HT-29 (cell line): ENCODE results near the gene EDEM2. TPM values are rescaled to one million over a fixed set of nuclear protein-coding genes. Genes with fewer than 3 reads are reported as not detected.
"Not testable (repeated sequence)": the region's sequence is repeated elsewhere in the genome, so short reads cannot be mapped to it uniquely, and the experiment has no call there.

Experiments used
- DNase-seq: peaks from one replicate; pipeline ENCODE4 v3.0.0-alpha.2; 2015; ENCODE audit warnings: low spot score
- total RNA-seq: library from RNA; depleted of rRNA; stranded (reverse); fragments of >200 nt; shearing (Covaris generic); gene quantifications from 2 replicates; pipeline ENCODE4 v1.2.3, GENCODE V29; 2014

EDEM2 gene
- total RNA-seq, 1 experiment from 2014 or later: 38.0 TPM

- DNase-seq: peak; percentile 41
Measured at GRCh38 chr20:35129647-35130069, 17.5 kb downstream of the EDEM2 start.

DNA sequence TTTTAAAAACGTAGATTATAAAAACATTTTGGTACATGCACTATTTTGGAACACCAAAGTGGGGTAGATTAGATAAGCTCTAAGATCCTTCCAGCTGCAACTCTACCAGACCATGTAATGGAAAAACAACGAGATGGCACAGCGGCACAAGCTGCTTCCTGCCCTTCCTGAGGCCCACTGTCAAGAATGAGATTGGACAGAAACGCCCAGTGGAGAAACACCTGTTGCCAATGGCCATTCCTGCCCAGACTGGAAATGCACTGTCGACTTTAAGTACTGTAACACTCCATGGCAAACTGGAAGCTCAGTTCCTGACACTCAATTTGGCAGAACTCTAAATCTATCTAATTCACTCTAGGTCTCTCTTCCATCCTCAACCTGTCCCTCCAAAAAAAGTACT is 21.4 kb downstream of the EDEM2 start:
- no peak for DNase-seq

DNA sequence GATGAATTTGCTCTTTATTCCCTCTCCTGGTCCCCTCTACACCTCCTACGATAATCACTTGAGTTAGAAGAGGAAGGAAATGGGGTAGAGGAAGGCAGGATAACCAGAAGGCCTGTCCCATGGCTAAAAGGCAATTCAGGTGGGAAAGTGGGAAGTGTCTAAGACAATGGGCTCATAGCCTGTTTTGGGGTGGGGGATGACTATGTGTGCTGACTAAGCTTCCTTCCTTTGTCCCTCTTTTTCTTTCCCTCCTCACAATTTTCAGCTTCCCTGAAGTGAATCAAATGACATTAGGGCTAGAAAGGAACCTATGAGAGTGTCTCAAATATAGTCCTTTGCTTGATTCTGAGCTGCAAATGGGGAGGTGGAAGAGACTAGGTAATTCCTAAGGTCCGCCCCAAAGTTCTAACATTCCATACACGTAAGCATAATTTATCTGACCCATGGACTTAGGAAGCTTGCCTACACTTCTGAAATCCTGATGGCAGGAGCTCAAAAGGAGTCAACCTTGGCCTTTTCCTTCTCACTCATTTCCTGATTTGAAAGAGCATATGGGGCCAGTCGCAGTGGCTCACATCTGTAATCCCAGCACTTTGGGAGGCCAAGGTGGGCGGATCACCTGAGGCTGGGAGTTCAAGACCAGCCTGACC is 24.3 kb downstream of the EDEM2 start:
- no peak for DNase-seq

DNA sequence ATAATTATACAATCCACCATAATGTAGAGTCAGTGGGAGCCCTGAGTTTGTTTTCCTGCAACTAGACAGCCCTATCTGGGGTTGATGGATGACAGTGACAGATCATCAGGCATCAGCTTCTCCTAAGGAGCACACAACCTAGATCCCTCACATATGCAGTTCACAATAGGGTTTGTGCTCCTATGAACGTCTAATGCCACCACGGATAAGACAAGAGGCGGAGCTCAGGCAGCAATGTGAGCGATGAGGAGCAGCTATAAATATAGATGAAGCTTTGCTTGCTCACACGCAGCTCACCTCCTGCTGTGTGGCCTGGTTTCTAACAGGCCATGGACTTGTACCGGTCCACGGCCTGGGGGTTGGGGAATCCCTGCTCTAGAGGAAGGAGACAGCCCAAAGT is 25.9 kb downstream of the EDEM2 start:
- no peak for DNase-seq

- DNase-seq: no peak
Measured at GRCh38 chr20:35120012-35120701, 27.0 kb downstream of the EDEM2 start.

DNA sequence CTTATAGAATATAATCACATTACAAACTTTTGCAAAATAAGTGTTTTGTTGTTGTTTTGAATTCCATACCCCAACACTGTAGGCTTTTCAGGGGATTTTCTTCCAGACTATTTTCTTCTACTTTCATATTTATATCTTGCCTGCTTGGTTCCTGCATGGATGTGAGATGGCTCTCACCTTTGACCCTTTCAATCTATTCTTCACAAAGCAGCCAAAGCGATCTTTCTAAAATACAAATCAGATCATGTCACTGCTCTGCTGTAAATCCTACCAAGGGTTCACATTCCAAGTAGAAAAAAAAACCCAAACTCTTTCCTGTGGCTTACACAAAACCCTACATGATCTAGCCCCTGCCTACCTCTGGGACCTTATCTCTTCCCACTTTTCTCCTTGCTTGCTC is 29.5 kb downstream of the EDEM2 start:
- no peak for DNase-seq

GRCh38 chr20:35117196-35117595 is 29.9 kb downstream of the EDEM2 start:
- DNase-seq: no peak

- no peak for DNase-seq
Measured at GRCh38 chr20:35116258-35116657, 30.9 kb downstream of the EDEM2 start.

GRCh38 chr20:35115606-35116005 is 31.5 kb downstream of the EDEM2 start:
- no peak for DNase-seq

- DNase-seq: not testable (repeated sequence)
Measured at GRCh38 chr20:35112276-35112675, 34.9 kb downstream of the EDEM2 start.

DNA sequence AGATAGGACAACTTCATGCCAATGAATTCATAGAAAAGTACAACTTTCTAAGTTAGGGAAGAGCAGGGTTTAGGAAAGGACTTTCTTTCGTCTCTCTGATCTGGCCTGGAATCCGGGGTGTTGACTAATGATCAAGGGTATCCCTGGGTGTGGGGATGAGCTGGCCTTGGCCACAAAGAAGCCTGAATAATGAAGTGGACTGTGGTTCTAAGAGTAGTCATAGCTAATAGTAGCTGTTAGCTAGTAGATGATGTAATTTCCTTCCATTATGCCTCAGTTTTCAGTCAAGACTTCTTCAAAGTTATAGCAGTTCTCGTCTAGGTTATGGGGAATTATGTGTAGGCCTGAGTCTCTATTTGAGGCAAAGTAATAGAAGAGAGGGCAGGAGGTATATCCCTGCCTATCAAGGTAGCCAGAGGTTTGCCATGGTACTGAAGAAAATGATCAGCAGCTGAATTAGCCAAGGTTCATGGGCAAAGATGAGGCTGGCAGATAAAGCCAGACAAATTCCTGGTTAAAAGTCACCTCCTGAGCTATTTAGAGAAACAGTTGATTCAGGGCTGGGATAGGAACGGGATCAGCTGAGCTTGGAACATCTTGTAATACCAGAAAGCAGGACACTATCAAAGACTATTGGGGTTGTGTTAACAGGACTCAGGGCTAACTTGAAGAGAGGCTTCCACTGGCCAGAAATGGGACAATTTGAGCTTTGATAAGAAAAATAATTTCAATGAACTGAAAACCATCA is 35.8 kb downstream of the EDEM2 start:
- no peak for DNase-seq

- DNase-seq: no peak
Measured at GRCh38 chr20:35108921-35109320, 38.2 kb downstream of the EDEM2 start.

- DNase-seq: no peak
Measured at GRCh38 chr20:35106827-35107380, 40.2 kb downstream of the EDEM2 start.

DNA sequence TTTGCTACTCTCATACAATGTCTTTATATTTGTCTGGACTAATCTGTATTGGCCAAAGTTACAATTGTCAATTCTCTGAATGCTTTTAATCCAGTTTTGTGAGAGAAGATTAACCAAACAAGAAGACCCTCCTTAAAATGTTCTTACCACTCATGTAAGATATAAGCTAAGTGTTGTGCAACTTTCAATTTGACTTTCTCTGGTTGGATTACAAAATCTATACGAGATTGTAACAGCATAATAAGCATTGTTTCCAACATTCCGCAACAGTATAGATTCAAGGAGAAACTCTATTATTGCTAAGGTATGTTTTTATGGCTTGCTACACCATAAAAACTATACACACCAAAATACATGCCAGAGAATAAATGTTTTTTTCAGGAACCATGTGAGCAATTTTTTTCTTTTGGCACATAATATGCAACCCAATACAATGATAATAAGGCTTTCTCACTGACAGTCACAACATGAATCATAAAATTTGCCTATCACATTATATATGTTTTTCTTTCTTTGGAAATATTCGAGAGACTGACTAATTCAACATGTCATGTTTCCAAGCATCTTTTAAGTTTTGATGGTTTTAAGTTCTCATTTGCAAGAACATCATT is 42.3 kb downstream of the EDEM2 start:
- no peak for DNase-seq

DNA sequence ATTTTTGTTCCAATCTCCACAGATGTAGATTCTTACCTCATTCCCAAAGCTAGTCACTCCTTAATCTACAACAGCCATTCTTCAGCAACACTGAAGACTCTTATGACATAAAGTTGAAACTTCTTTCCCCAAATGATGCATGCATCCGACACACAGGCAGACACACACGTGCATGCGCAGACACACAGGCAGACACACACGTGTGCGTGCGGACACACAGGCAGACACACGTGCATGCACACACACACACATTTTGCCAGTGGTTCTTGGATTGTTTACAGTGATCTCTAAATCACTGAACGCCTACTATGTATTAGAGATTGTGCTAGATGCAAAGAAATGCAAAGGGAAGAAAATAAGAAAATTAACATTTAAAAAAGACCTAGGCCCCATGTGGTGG is 45.5 kb downstream of the EDEM2 start:
- DNase-seq: no peak

GRCh38 chr20:35093267-35093884 is 53.8 kb downstream of the EDEM2 start:
- no peak for DNase-seq

GRCh38 chr20:35092524-35093266 is 54.4 kb downstream of the EDEM2 start, which contains the start of gene TRPC4AP:
Gene TRPC4AP, minus strand, starts transcription at chr20:35092807. Its CDS starts 26 bp downstream, at chr20:35092781.
- DNase-seq: peak; percentile 98

- DNase-seq: peak; percentile 44
Measured at GRCh38 chr20:35091816-35092523, 55.2 kb downstream of the EDEM2 start.

DNA sequence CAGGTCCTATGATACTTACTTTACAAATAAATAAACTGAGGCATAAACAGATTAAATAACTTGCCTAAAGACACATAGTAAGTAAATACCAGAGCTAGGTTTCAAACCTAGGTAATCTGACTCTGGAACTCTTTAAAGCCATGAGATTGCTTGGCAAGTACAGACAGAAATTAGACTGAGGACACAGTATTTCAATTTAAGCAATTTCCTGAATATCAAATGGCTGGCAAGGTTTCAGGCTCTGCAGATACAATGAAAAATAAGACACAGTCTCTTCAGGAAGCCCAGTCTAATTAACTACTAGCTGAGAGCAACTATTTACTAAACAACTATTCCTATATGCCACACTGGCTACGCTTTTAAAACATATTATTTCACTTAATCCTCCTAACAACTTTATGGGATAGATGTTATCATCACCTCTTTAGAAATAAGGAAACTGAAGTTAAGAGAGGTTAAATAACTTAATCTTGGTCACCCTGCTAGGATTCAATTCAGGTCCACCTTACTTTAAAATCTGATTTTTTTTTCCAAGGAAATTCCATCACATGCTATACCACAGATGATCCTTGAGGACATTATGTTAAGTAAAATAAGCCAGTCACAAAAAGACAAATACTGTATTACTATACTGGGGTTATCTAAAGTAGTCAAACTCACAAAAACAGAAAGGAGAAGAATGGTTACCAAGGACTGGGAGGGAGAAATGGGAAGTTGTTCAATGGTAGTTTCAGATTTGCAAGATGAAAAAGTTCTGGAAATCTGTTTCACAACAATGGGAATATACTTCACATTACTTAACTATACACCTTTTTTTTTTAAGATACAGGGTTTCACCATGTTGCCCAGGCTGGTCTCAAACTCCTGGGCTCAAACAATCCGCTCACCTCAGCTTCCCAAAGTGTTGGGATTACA is 58.6 kb downstream of the EDEM2 start:
- DNase-seq: no peak
